IMR-90 (cell line): Measurements from ENCODE around the gene DPP10.

Experiments
- BHLHE40 ChIP-seq: fragments of 150-350 bp; IDR thresholded peaks from 2 replicates; pipeline ENCODE4 v1.6.1; 2016; ENCODE audit warnings: mild to moderate bottlenecking, low read depth, low read length
- CHD1 ChIP-seq: IDR thresholded peaks from 2 replicates; pipeline ENCODE4 v1.6.1; 2012; ENCODE audit warnings: low read depth, low read length, improper control_type of control experiment
- FOS ChIP-seq: fragments of 150-350 bp; IDR thresholded peaks from 2 replicates; pipeline ENCODE4 v1.6.1; 2016; ENCODE audit warnings: low read depth, low read length
- MXI1 ChIP-seq: IDR thresholded peaks from 2 replicates; pipeline ENCODE4 v1.6.1; 2012; ENCODE audit warnings: low read depth, mild to moderate bottlenecking, low read length, moderate library complexity, borderline replicate concordance
- POLR2A ChIP-seq: IDR thresholded peaks from 2 replicates; pipeline ENCODE4 v1.6.1; 2012; ENCODE audit warnings: mild to moderate bottlenecking, low read depth, low read length
- RAD21 ChIP-seq: IDR thresholded peaks from 2 replicates; pipeline ENCODE4 v1.6.1; 2012; ENCODE audit warnings: low read length, improper control_type of control experiment
- SMC3 ChIP-seq: fragments of 150-350 bp; IDR thresholded peaks from 2 replicates; pipeline ENCODE4 v1.6.1; 2016; ENCODE audit warnings: low read depth, mild to moderate bottlenecking, antibody characterized with exemption, low read length, moderate library complexity
- TF ChIP-seq, protein P1 (sequence below): conservative IDR thresholded peaks from 2 replicates; pipeline ENCODE4 v1.5.1; 2012; ENCODE audit warnings: mild to moderate bottlenecking, low read depth, low read length, improper control_type of control experiment
- TF ChIP-seq, protein P2 (sequence below): fragments of 150-350 bp; IDR thresholded peaks from 2 replicates; pipeline ENCODE4 v1.6.1; 2017; ENCODE audit warnings: mild to moderate bottlenecking, antibody characterized with exemption, low read length, low read depth

DNA sequence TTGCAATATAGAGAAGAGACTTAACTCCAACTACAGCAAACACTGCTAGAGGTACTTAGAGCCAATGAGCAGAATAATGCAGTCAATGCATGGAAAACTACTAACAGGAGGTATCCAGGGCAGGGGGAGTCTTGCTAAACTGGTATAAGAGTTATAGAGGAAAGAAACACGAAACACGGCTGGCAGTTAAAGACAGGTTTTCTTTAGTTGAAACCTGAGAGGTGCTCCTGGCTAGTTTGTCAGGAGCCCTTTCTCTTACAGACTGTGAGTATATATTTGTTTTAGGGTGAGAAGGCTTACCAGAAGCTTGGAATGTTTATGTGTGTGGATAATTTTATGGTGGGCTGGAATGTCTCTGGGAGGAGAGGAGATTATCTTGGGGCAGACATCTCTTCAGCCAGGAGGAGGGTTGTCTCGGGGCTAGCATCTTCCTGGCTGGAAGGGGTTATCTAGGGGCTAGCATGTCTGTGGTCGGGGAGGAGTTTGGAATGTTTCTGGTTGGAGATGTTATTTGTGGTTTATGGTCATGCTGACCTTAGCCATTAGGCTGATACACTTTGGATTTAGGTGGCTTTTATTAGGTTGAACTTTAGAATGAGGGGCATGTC is 1048.8 kb downstream of the DPP10 start:
- TF ChIP-seq, protein P1, sequence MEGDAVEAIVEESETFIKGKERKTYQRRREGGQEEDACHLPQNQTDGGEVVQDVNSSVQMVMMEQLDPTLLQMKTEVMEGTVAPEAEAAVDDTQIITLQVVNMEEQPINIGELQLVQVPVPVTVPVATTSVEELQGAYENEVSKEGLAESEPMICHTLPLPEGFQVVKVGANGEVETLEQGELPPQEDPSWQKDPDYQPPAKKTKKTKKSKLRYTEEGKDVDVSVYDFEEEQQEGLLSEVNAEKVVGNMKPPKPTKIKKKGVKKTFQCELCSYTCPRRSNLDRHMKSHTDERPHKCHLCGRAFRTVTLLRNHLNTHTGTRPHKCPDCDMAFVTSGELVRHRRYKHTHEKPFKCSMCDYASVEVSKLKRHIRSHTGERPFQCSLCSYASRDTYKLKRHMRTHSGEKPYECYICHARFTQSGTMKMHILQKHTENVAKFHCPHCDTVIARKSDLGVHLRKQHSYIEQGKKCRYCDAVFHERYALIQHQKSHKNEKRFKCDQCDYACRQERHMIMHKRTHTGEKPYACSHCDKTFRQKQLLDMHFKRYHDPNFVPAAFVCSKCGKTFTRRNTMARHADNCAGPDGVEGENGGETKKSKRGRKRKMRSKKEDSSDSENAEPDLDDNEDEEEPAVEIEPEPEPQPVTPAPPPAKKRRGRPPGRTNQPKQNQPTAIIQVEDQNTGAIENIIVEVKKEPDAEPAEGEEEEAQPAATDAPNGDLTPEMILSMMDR = no peak
- TF ChIP-seq RAD21 (no peak), POLR2A (no peak), CHD1 (no peak), BHLHE40 (no peak), SMC3 (no peak), FOS (no peak), MXI1 (no peak)
- TF ChIP-seq, protein P2, sequence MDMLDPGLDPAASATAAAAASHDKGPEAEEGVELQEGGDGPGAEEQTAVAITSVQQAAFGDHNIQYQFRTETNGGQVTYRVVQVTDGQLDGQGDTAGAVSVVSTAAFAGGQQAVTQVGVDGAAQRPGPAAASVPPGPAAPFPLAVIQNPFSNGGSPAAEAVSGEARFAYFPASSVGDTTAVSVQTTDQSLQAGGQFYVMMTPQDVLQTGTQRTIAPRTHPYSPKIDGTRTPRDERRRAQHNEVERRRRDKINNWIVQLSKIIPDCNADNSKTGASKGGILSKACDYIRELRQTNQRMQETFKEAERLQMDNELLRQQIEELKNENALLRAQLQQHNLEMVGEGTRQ = no peak
